Liver (tissue), 9 donors: Measurements from ENCODE around the gene CD81. TPM values are rescaled to one million over a fixed set of nuclear protein-coding genes. Genes with fewer than 3 reads are reported as not detected.
A peak's percentile ranks its signal among the peaks of the same experiment; 100 is the strongest.

Experiments used
- DNase-seq: peaks from one replicate; pipeline ENCODE4 v3.0.0-alpha.2; 2017; ENCODE audit warnings: low spot score
- H3K27ac ChIP-seq, 2 donors: one replicate each; pipeline ENCODE4 v1.7.0; 2013; ENCODE audit warnings: inconsistent platforms in 2 of 2, low read length in 2 of 2, control low read depth in 1 of 2, low read depth in 1 of 2, mild to moderate bottlenecking in 1 of 2
- H3K27me3 ChIP-seq, 4 donors: one replicate each; pipeline versions ENCODE4 v1.6.1 to v1.7.0; 2013; ENCODE audit warnings: low read length in 3 of 4, inconsistent platforms in 1 of 4, mild to moderate bottlenecking in 1 of 4, moderate library complexity in 1 of 4; ENCODE audit not compliant: control insufficient read depth in 4 of 4, insufficient read depth in 4 of 4
- H3K36me3 ChIP-seq, 4 donors: one replicate each; pipeline versions ENCODE4 v1.6.1 to v1.7.0; 2013; ENCODE audit warnings: low read length in 3 of 4, mild to moderate bottlenecking in 3 of 4, low read depth in 1 of 4, moderate library complexity in 1 of 4; ENCODE audit not compliant: control insufficient read depth in 4 of 4, insufficient read depth in 3 of 4
- H3K4me1 ChIP-seq, 4 donors: one replicate each; pipeline versions ENCODE4 v1.6.1 to v1.7.0; 2013; ENCODE audit warnings: low read length in 3 of 4, mild to moderate bottlenecking in 3 of 4, moderate library complexity in 1 of 4; ENCODE audit not compliant: control insufficient read depth in 4 of 4, insufficient read depth in 4 of 4
- H3K4me3 ChIP-seq, 3 donors: one replicate each; pipeline versions ENCODE4 v1.6.1 to v1.7.0; 2013; ENCODE audit warnings: low read length in 3 of 3, control low read depth in 1 of 3, low read depth in 1 of 3, mild to moderate bottlenecking in 1 of 3
- H3K9ac ChIP-seq, 2 donors: one replicate each; pipeline ENCODE4 v1.7.0; 2013; ENCODE audit warnings: low read length in 2 of 2, mild to moderate bottlenecking in 2 of 2, moderate library complexity in 2 of 2, control low read depth in 1 of 2, low read depth in 1 of 2
- H3K9me3 ChIP-seq, 4 donors: one replicate each; pipeline versions ENCODE4 v1.6.1 to v1.7.0; 2013; ENCODE audit warnings: low read length in 3 of 4; ENCODE audit not compliant: control insufficient read depth in 4 of 4
- ATF3 ChIP-seq: IDR thresholded peaks from 2 replicates; pipeline ENCODE4 v1.6.1; 2016; ENCODE audit warnings: antibody characterized with exemption
- EGR1 ChIP-seq, 2 donors: IDR thresholded peaks; 2 replicates each; pipeline ENCODE4 v1.6.1; 2016 to 2018; ENCODE audit warnings: antibody characterized with exemption in 2 of 2, low read depth in 2 of 2
- FOXA1 ChIP-seq: IDR thresholded peaks from 2 replicates; pipeline ENCODE4 v1.6.1; 2016; ENCODE audit warnings: antibody characterized with exemption
- FOXA2 ChIP-seq: IDR thresholded peaks from 2 replicates; pipeline ENCODE4 v1.6.1; 2016; ENCODE audit warnings: antibody characterized with exemption
- GABPA ChIP-seq, 2 donors: IDR thresholded peaks in 1 of 2; conservative IDR thresholded peaks in 1 of 2; 2 replicates each; pipeline ENCODE4 v1.6.1; 2016; ENCODE audit warnings: antibody characterized with exemption in 2 of 2, mild to moderate bottlenecking in 1 of 2, moderate library complexity in 1 of 2
- HNF4G ChIP-seq: IDR thresholded peaks from 2 replicates; pipeline ENCODE4 v1.6.1; 2016; ENCODE audit warnings: antibody characterized with exemption
- JUND ChIP-seq, 2 donors: IDR thresholded peaks; 2 replicates each; pipeline ENCODE4 v1.6.1; 2016; ENCODE audit warnings: antibody characterized with exemption in 2 of 2
- MAX ChIP-seq: IDR thresholded peaks from 2 replicates; pipeline ENCODE4 v1.6.1; 2016; ENCODE audit warnings: antibody characterized with exemption
- NR2F2 ChIP-seq: IDR thresholded peaks from 2 replicates; pipeline ENCODE4 v1.6.1; 2016; ENCODE audit warnings: antibody characterized with exemption
- RAD21 ChIP-seq, 2 donors: IDR thresholded peaks; 2 replicates each; pipeline ENCODE4 v1.6.1; 2016; ENCODE audit warnings: antibody characterized with exemption in 2 of 2, mild to moderate bottlenecking in 2 of 2
- REST ChIP-seq: IDR thresholded peaks from 2 replicates; pipeline ENCODE4 v1.6.1; 2016; ENCODE audit warnings: antibody characterized with exemption, mild to moderate bottlenecking
- RXRA ChIP-seq, 2 donors: IDR thresholded peaks; 2 replicates each; pipeline ENCODE4 v1.6.1; 2017 to 2018; ENCODE audit warnings: antibody characterized with exemption in 2 of 2, mild to moderate bottlenecking in 1 of 2
- SP1 ChIP-seq: IDR thresholded peaks from 2 replicates; pipeline ENCODE4 v1.6.1; 2018; ENCODE audit warnings: antibody characterized with exemption, mild to moderate bottlenecking
- TAF1 ChIP-seq: conservative IDR thresholded peaks from 2 replicates; pipeline ENCODE4 v1.6.1; 2016; ENCODE audit warnings: antibody characterized with exemption, mild to moderate bottlenecking
- ZBTB33 ChIP-seq: IDR thresholded peaks from 2 replicates; pipeline ENCODE4 v1.6.1; 2016; ENCODE audit warnings: antibody characterized with exemption
- WGBS: extraction: QIAGEN DNeasy Blood & Tissue Kit; methylation state at CpG from one replicate; pipeline ENCODE4 v1.1.7; 2013; 5-methylcytosine and 5-hydroxymethylcytosine counted together
- polyA plus RNA-seq, 2 donors: library from polyadenylated mRNA; stranded (reverse) in 1 of 2; unstranded in 1 of 2; fragments of 200-250 nt in 1 of 2; fragments of >200 nt in 1 of 2; fragmentation: Nextera tagmentation in 1 of 2; extraction: Ambion mirVana in 1 of 2; gene quantifications; one replicate each; pipeline versions ENCODE4 v1.2.1 to v1.2.3, GENCODE V29; 2013 to 2015
- total RNA-seq, 2 donors: library from RNA; depleted of rRNA; stranded (reverse); fragments of >200 nt; gene quantifications; one replicate each; pipeline ENCODE4 v1.2.3, GENCODE V29; 2014
- TF ChIP-seq, protein P1 (sequence below): fragments of 150-350 bp; IDR thresholded peaks from 2 replicates; pipeline ENCODE4 v1.5.1; 2017; ENCODE audit warnings: improper control_type of control experiment, low read depth, low read length; ENCODE audit not compliant: missing input control
- donor health status: healthy.
- donor health status: healthy.
- donor health status: healthy.
- donor health status: healthy.
- donor health status: healthy.

Gene CD81
- total and polyA plus RNA-seq, 4 donors = 76.9 to 712 (median 164) TPM

DNA sequence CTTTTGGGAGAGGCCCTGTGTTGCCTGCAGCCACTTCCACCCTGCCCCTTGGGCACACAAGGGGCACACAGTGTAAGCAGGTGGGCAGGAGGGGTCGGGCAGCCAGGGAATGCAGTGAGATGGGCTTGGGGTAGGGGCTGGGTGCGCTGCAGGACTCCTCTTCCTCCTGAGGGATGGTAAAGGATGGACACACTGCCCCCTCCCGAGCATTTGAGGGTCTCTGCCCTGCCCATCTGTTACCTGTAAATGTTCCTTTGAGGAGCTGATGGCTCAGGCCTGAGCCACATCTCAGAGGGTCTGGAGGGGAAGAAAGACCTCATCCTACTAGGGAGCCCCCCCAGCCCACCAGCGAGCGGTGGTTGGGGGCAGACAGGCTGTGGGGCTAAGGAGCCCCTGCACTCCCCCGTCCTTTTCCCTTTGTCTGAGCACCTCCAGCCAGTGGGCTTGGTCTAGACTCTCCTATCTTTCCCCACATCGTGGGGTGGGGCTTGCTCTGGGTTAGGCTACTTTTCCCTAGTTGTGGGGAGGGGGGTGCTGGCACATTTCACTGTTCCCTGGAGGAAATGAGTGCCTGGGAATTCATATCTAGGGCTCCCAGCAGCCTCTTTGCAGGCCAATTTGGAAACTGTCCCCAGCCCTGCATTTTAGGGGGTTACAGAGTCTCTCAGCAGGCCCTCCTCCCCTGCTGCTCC, 21.7 kb downstream of the CD81 start:
- H3K4me3 ChIP-seq = peak overlapping the region in 2 of 3 donors; percentile 37 to 72
- DNase-seq = no peak
- 60% methylated on average over 7 of the region's 7 CpGs for WGBS
- H3K27ac ChIP-seq = peak overlapping the region; percentile 69 to 93
- peaks cover 5 to 64% (median 45%) of the 10 kb centered on the region in 4 donors for H3K4me1 ChIP-seq
- H3K36me3 ChIP-seq = peaks cover 15 to 51% (median 21%) of the 10 kb centered on the region in 4 donors
- no peaks in the 10 kb centered on the region for H3K9me3 ChIP-seq
- TF ChIP-seq ATF3 (no peak), GABPA (IDR thresholded peaks at IDR 0.05 in 1 of 2, conservative IDR thresholded peaks at IDR 0.05 in 1 of 2) (no peak), SP1 (no peak), RXRA (IDR thresholded peaks at IDR 0.05) (no peak), JUND (IDR thresholded peaks at IDR 0.05) (no peak), RAD21 (IDR thresholded peaks at IDR 0.05) (no peak), MAX (no peak), REST (no peak), FOXA1 (no peak), EGR1 (IDR thresholded peaks at IDR 0.05; ENCODE audit: low read depth in 2 of 2) (no peak), TAF1 (no peak), NR2F2 (no peak), FOXA2 (no peak)
- TF ChIP-seq, protein P1, sequence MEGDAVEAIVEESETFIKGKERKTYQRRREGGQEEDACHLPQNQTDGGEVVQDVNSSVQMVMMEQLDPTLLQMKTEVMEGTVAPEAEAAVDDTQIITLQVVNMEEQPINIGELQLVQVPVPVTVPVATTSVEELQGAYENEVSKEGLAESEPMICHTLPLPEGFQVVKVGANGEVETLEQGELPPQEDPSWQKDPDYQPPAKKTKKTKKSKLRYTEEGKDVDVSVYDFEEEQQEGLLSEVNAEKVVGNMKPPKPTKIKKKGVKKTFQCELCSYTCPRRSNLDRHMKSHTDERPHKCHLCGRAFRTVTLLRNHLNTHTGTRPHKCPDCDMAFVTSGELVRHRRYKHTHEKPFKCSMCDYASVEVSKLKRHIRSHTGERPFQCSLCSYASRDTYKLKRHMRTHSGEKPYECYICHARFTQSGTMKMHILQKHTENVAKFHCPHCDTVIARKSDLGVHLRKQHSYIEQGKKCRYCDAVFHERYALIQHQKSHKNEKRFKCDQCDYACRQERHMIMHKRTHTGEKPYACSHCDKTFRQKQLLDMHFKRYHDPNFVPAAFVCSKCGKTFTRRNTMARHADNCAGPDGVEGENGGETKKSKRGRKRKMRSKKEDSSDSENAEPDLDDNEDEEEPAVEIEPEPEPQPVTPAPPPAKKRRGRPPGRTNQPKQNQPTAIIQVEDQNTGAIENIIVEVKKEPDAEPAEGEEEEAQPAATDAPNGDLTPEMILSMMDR = no peak
- H3K9ac ChIP-seq = peak overlapping the region; percentile 21 to 84
- H3K27me3 ChIP-seq = no peaks in the 10 kb centered on the region

- no peak for DNase-seq
- Histone ChIP-seq H3K9me3 (no peaks in the 10 kb centered on the region), H3K4me1 (peaks cover 5 to 59% (median 43%) of the 10 kb centered on the region in 4 donors), H3K27ac (peak overlapping the region; percentile 69 to 93), H3K36me3 (peaks cover 15 to 46% (median 18%) of the 10 kb centered on the region in 4 donors), H3K9ac (peak overlapping the region; percentile 68 to 84), H3K27me3 (no peaks in the 10 kb centered on the region), H3K4me3 (peak overlapping the region; percentile 37 to 72 (median 46))
- 9% methylated on average over 23 of the region's 23 CpGs for WGBS
- TF ChIP-seq GABPA (IDR thresholded peaks at IDR 0.05 in 1 of 2, conservative IDR thresholded peaks at IDR 0.05 in 1 of 2) = no peak
- no peak for TF ChIP-seq RAD21 (IDR thresholded peaks at IDR 0.05)
- no peak for TF ChIP-seq ATF3
- TF ChIP-seq, protein P1 = no peak
- TF ChIP-seq HNF4G = no peak
- TF ChIP-seq FOXA1 = no peak
- TF ChIP-seq MAX = no peak
- TF ChIP-seq TAF1 = no peak
- no peak for TF ChIP-seq NR2F2
- no peak for TF ChIP-seq ZBTB33
- no peak for TF ChIP-seq SP1
Measured at GRCh38 chr11:2399488-2400068, 22.5 kb downstream of the CD81 start.
